Measurements from ENCODE around the gene TGIF2. TPM values are rescaled to one million over a fixed set of nuclear protein-coding genes. Genes with fewer than 3 reads are reported as not detected.

Gene TGIF2
- total RNA-seq, 1 donor from 2014 or later: 10.1 TPM

- Mint-ChIP-seq H3K4me3 (ENCODE audit: unreplicated experiment) (no peak overlapping the region), H3K36me3 (ENCODE audit: unreplicated experiment) (no peaks in the 10 kb centered on the region), H3K27me3 (ENCODE audit: unreplicated experiment) (peaks cover 9% of the 10 kb centered on the region), H3K4me1 (ENCODE audit: low read depth, unreplicated experiment) (peaks cover 8% of the 10 kb centered on the region), H3K27ac (ENCODE audit: unreplicated experiment) (no peak overlapping the region), H3K9me3 (ENCODE audit: unreplicated experiment) (peaks cover 6% of the 10 kb centered on the region)
- no peak for DNase-seq
- no peak for TF ChIP-seq CTCF (IDR thresholded peaks at IDR 0.05; ENCODE audit: partially characterized antibody, unreplicated experiment)
Measured at GRCh38 chr20:36528176-36528874, 45.1 kb upstream of the TGIF2 start.

- Mint-ChIP-seq H3K4me1 (ENCODE audit: low read depth, unreplicated experiment) (peaks cover 8% of the 10 kb centered on the region), H3K27ac (ENCODE audit: unreplicated experiment) (no peak overlapping the region), H3K36me3 (ENCODE audit: unreplicated experiment) (no peaks in the 10 kb centered on the region), H3K4me3 (ENCODE audit: unreplicated experiment) (no peak overlapping the region), H3K9me3 (ENCODE audit: unreplicated experiment) (peaks cover 7% of the 10 kb centered on the region), H3K27me3 (ENCODE audit: unreplicated experiment) (peaks cover 9% of the 10 kb centered on the region)
- no peak for DNase-seq
- no peak for TF ChIP-seq CTCF (IDR thresholded peaks at IDR 0.05; ENCODE audit: partially characterized antibody, unreplicated experiment)
Measured at GRCh38 chr20:36528875-36529417, 44.5 kb upstream of the TGIF2 start.

- no peak for DNase-seq
- H3K36me3 Mint-ChIP-seq (ENCODE audit: unreplicated experiment): no peaks in the 10 kb centered on the region
- no peak overlapping the region for H3K4me3 Mint-ChIP-seq (ENCODE audit: unreplicated experiment)
- TF ChIP-seq CTCF (IDR thresholded peaks at IDR 0.05; ENCODE audit: partially characterized antibody, unreplicated experiment): no peak
- no peak overlapping the region for H3K27ac Mint-ChIP-seq (ENCODE audit: unreplicated experiment)
- peaks cover 6% of the 10 kb centered on the region for H3K9me3 Mint-ChIP-seq (ENCODE audit: unreplicated experiment)
- H3K27me3 Mint-ChIP-seq (ENCODE audit: unreplicated experiment): peaks cover 6% of the 10 kb centered on the region
- peaks cover 5% of the 10 kb centered on the region for H3K4me1 Mint-ChIP-seq (ENCODE audit: low read depth, unreplicated experiment)
Measured at GRCh38 chr20:36532388-36532787, 41.0 kb upstream of the TGIF2 start.

GRCh38 chr20:36532822-36533221 lies 40.6 kb upstream of the TGIF2 start:
- DNase-seq: no peak
- H3K27me3 Mint-ChIP-seq (ENCODE audit: unreplicated experiment): peaks cover 6% of the 10 kb centered on the region
- H3K36me3 Mint-ChIP-seq (ENCODE audit: unreplicated experiment): no peaks in the 10 kb centered on the region
- no peak overlapping the region for H3K4me3 Mint-ChIP-seq (ENCODE audit: unreplicated experiment)
- TF ChIP-seq CTCF (IDR thresholded peaks at IDR 0.05; ENCODE audit: partially characterized antibody, unreplicated experiment): no peak
- no peak overlapping the region for H3K27ac Mint-ChIP-seq (ENCODE audit: unreplicated experiment)
- H3K4me1 Mint-ChIP-seq (ENCODE audit: low read depth, unreplicated experiment): peaks cover 4% of the 10 kb centered on the region
- peaks cover 6% of the 10 kb centered on the region for H3K9me3 Mint-ChIP-seq (ENCODE audit: unreplicated experiment)

GRCh38 chr20:36538026-36538722 lies 35.2 kb upstream of the TGIF2 start:
- DNase-seq: no peak

More at GRCh38 chr20:36538026-36538722, 35.2 kb upstream of the TGIF2 start:
- Mint-ChIP-seq H3K4me3 (ENCODE audit: unreplicated experiment) (no peak overlapping the region), H3K4me1 (ENCODE audit: low read depth, unreplicated experiment) (no peaks in the 10 kb centered on the region), H3K27ac (ENCODE audit: unreplicated experiment) (no peak overlapping the region), H3K9me3 (ENCODE audit: unreplicated experiment) (peaks cover 5% of the 10 kb centered on the region), H3K27me3 (ENCODE audit: unreplicated experiment) (peaks cover 3% of the 10 kb centered on the region), H3K36me3 (ENCODE audit: unreplicated experiment) (no peaks in the 10 kb centered on the region)
- no peak for TF ChIP-seq CTCF (IDR thresholded peaks at IDR 0.05; ENCODE audit: partially characterized antibody, unreplicated experiment)

Measured in glutamatergic neuron (in vitro differentiated cells).